Fibroblast of skin of left biceps (primary cell): Measurements from ENCODE around the gene CD63.

Experiments used
- DNase-seq, 2 experiments: peaks; one replicate each; pipeline ENCODE4 v3.0.0-alpha.2; 2013; ENCODE audit warnings: low read depth in 2 of 2

The CD63 gene

DNA sequence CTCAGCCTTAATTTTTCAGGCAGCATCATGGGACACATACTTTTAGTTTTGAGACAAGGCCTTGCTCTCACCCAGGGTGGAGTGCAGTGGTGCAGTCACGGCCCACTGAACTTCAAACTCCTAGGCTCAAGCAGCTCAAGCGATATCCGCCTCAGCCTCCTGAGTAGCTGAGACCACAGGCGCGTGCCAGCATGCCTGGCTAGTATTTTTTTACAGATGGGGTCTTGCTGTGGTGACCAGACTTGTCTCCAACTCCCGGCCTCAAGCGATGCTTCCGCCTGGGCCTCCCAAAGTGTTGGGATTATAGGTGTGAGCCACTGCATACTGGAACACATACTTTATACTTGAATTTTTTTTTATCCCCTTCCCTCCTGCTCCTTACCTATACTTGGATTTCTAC is 5.9 kb downstream of the CD63 start:
- no peak for DNase-seq

GRCh38 chr12:55721601-55722213 is 7.1 kb downstream of the CD63 start:
- no peak for DNase-seq

DNA sequence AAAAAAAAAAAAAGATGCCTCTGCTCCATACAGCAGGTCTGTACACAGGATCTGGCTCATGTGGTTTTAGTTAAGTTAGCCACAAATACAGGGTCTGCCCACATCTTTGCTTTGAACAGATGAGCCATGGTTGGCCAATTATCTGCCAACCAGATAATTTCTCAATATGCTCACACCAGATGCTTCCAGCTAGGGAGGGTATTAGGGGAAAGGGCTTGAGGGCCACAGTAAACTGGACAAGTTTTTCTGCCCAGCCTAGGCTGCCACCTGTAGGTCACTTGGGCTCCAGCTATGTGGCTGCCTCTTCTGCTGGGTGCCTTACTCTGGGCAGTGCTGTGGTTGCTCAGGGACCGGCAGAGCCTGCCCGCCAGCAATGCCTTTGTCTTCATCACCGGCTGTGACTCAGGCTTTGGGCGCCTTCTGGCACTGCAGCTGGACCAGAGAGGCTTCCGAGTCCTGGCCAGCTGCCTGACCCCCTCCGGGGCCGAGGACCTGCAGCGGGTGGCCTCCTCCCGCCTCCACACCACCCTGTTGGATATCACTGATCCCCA is 7.8 kb downstream of the CD63 start:
- peak in 1 of 2 experiments; percentile 68 for DNase-seq

GRCh38 chr12:55720071-55720564 is 8.7 kb downstream of the CD63 start, which contains the start of gene RDH5:
Gene RDH5 (plus strand): TSS chr12:55720393. CDS start chr12:55721185, 792 bp downstream.
- DNase-seq = no peak

DNA sequence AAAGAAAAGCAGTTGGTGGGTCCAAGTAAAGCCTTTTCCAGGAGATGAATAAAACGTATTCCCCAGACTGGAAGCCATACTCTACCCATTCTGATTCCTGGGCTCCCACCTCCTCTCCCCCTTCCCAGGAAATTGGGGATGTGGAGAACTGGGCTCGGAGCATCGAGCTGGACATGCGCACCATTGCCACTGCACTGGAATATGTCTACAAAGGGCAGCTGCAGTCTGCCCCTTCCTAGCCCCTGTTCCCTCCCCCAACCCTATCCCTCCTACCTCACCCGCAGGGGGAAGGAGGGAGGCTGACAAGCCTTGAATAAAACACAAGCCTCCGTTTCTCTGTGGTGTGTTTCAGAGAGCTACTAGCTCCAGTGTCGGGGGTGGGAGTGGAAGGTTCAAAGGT is 9.4 kb downstream of the CD63 start:
- no peak for DNase-seq

DNA sequence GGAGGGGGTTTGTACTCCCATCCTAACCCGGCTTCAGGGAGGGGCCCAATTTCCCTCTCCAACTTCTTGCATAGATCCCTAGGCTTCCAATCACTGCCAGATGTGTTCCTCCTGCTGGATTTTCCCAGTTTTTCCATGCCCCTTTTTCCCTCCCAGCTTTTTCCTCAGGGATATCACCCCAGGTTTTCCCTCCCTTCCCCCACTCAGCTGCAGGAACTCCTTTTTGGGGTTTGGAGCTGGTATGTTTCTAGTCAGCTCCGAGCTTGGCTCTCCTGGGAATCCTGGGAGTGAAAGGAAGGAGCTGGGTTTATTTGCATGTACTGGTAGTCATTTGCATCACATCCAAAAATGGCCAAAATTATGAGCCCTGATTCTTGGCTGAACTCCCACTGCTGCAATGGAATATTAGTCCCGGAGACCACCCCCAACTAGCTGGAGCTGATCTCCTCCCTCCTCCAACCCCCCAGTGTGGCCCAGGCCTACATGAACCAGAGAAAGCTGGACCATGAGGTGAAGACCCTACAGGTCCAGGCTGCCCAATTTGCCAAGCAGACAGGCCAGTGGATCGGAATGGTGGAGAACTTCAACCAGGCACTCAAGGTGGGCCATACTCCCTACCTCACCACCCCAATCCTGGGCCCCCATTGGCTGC is 10.1 kb downstream of the CD63 start:
- DNase-seq = no peak

DNA sequence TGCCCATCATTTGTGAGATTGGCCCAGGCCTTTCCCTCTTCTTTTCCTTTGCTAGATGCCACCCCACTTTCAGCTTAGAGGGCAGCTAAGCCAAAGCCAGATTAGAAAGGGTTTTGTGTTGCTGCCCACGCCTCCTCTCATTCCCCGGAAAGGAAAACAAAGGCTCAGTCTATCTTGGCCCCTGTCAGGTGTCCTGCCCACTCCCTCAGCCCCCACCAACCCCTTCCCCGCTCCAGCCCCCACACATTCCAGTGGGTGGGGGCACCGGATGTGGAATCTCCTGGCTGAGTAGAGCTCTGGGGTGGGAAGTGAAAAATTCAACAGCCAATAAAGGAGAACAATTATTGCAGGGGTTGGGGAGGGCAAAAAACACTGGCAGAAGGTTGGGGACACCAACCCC is 10.8 kb downstream of the CD63 start:
- no peak for DNase-seq

- no peak for DNase-seq
Measured at GRCh38 chr12:55717011-55718007, 11.5 kb downstream of the CD63 start.

GRCh38 chr12:55716582-55716957 is 12.2 kb downstream of the CD63 start:
- DNase-seq = no peak

- peak; percentile 88 to 90 for DNase-seq
Measured at GRCh38 chr12:55715833-55716581, 12.8 kb downstream of the CD63 start, which contains the start of gene BLOC1S1. Gene BLOC1S1 (plus strand): TSS chr12:55716046. CDS start chr12:55716052, 6 bp downstream.

- no peak for DNase-seq
Measured at GRCh38 chr12:55715169-55715764, 13.5 kb downstream of the CD63 start.

GRCh38 chr12:55713721-55714120 is 15.1 kb downstream of the CD63 start:
- peak; percentile 74 to 76 for DNase-seq

- DNase-seq = no peak
Measured at GRCh38 chr12:55712700-55713415, 16.0 kb downstream of the CD63 start.

- no peak for DNase-seq
Measured at GRCh38 chr12:55711786-55712553, 16.8 kb downstream of the CD63 start.

DNA sequence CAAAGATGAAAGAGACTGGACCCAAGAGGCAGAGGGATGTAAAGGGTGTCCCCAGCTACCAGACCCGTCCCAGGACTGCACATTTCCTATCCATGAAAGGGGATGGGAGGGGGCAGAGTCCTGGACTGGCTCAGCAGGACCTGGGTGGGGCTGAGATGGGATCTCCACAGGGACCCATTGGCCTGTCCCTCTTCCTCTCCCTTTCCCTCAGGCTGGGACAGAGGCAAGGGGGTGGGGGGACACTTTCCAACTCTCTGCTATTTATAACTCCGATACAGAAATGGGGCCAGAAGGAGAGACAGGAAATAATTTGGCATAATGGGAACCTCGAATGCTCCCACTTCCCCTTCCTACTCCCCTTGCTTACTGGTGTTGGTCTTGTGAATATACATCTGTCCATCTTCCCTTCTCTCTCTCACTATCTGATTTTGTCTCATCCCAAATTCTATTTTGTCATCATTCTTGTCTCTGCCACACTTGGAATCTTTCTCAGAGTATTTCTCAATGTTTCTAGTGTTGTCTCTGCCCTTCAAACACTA is 20.0 kb downstream of the CD63 start:
- DNase-seq = no peak

- DNase-seq = no peak
Measured at GRCh38 chr12:55707841-55708694, 20.7 kb downstream of the CD63 start, which contains the start of gene ITGA7. Gene ITGA7 (minus strand): TSS chr12:55707904. CDS start chr12:55707682, 222 bp downstream.

- DNase-seq = no peak
Measured at GRCh38 chr12:55707219-55707671, 21.6 kb downstream of the CD63 start.
